ENCODE results near the gene ETV7.

GRCh38 chr6:36373368-36374019 is 14.0 kb downstream of the ETV7 start:
- no peak for TF ChIP-seq CTCF (IDR thresholded peaks at IDR 0.05; ENCODE audit: insufficient read depth, low read length, poor library complexity, severe bottlenecking)
- no peak for TF ChIP-seq EZH2phosphoT487 (conservative IDR thresholded peaks at IDR 0.05; ENCODE audit: low read length)

Data from SU-DHL-6 (cell line).